OCI-LY7 (cell line): ENCODE results near the gene EVX2. TPM values are rescaled to one million over a fixed set of nuclear protein-coding genes. Genes with fewer than 3 reads are reported as not detected.

ENCODE experiments used
- BruUV-seq: library from RNA; stranded (reverse); fragments of 400-500 nt; replicated peaks from 2 replicates; lab custom pipeline; 2021; lab: Mats Ljungman, UMichigan
- CTCF ChIA-PET: fragments of 300-600 bp; sonication (Branson Sonifier 250); formaldehyde crosslinking; loops from one replicate; lab custom pipeline; 2022; ENCODE audit warnings: antibody characterized with exemption; ENCODE audit not compliant: unreplicated experiment; lab: Charles Lee
- POLR2A ChIA-PET: fragments of 300-600 bp; sonication (Branson Sonifier 250); formaldehyde crosslinking; loops from one replicate; lab custom pipeline; 2022; ENCODE audit warnings: antibody characterized with exemption; lab: Charles Lee
- DNase-seq: peaks from one replicate; pipeline ENCODE4 v3.0.0-alpha.2; 2015; ENCODE audit warnings: low spot score
- H2AFZ ChIP-seq: fragments of 200-600 bp; sonication (generic), shearing (Covaris generic); 2 replicates; pipeline ENCODE4 v1.6.1; 2014; ENCODE audit warnings: mild to moderate bottlenecking, antibody characterized with exemption, low read length, moderate library complexity
- H3K27ac ChIP-seq: fragments of 200-600 bp; sonication (generic); 2 replicates; pipeline ENCODE4 v1.5.1; 2014; ENCODE audit warnings: mixed run types, low read depth, mild to moderate bottlenecking, moderate library complexity, low read length, inconsistent platforms; ENCODE audit not compliant: poor library complexity, severe bottlenecking
- H3K36me3 ChIP-seq: fragments of 200-600 bp; sonication (generic); 2 replicates; pipeline ENCODE4 v1.6.1; 2014; ENCODE audit warnings: mild to moderate bottlenecking, antibody characterized with exemption, low read length, moderate library complexity, mixed read lengths; ENCODE audit not compliant: insufficient read depth
- H3K4me1 ChIP-seq: fragments of 200-600 bp; sonication (generic); 2 replicates; pipeline ENCODE4 v1.5.1; 2014; ENCODE audit warnings: mild to moderate bottlenecking, low read length; ENCODE audit not compliant: insufficient read depth, poor library complexity, severe bottlenecking
- H3K4me2 ChIP-seq: fragments of 200-600 bp; sonication (generic); 2 replicates; pipeline ENCODE4 v1.6.1; 2014; ENCODE audit warnings: mild to moderate bottlenecking, low read length
- H3K4me3 ChIP-seq: fragments of 200-600 bp; sonication (generic); 2 replicates; pipeline ENCODE4 v1.5.1; 2014; ENCODE audit warnings: mild to moderate bottlenecking, low read depth, low read length; ENCODE audit not compliant: poor library complexity, severe bottlenecking
- H3K79me2 ChIP-seq: fragments of 200-600 bp; sonication (generic); 2 replicates; pipeline ENCODE4 v1.6.1; 2016; ENCODE audit warnings: low read depth, mild to moderate bottlenecking, low read length, moderate library complexity, mixed read lengths; ENCODE audit not compliant: insufficient read depth
- H3K9me2 ChIP-seq: fragments of 200-600 bp; sonication (generic); 2 replicates; pipeline ENCODE4 v1.6.1; 2016; ENCODE audit warnings: mild to moderate bottlenecking, low read length, mixed read lengths; ENCODE audit not compliant: insufficient read depth
- H3K9me3 ChIP-seq: fragments of 200-600 bp; sonication (generic); 2 replicates; pipeline ENCODE4 v1.6.1; 2014; ENCODE audit warnings: mild to moderate bottlenecking, mixed run types, low read length, mixed read lengths
- H4K20me1 ChIP-seq: fragments of 200-600 bp; sonication (generic); 2 replicates; pipeline ENCODE4 v1.6.1; 2014; ENCODE audit warnings: mild to moderate bottlenecking, antibody characterized with exemption, low read length, moderate library complexity, mixed read lengths; ENCODE audit not compliant: insufficient read depth
- EZH2phosphoT487 ChIP-seq: fragments of 200-600 bp; sonication (generic); IDR thresholded peaks from 2 replicates; pipeline ENCODE4 v1.6.1; 2018; ENCODE audit warnings: low read depth, borderline replicate concordance, mild to moderate bottlenecking, mixed run types, antibody characterized with exemption, low read length, moderate library complexity, mixed read lengths
- intact Hi-C: fragments of 100-400 bp; cut with micrococcal nuclease; formaldehyde crosslinking; loops from one replicate; pipeline ENCODE4 v1.10.0; 2022; ENCODE audit not compliant: unreplicated experiment
- total RNA-seq, 2 experiments: library from RNA; depleted of rRNA in 1 of 2; stranded (reverse); fragments of >200 nt in 1 of 2; shearing (Covaris generic) in 1 of 2; gene quantifications; 2 replicates each; pipeline ENCODE4 v1.2.3, GENCODE V29; 2014 to 2022
- TF ChIP-seq, protein P1 (sequence below): fragments of 200-600 bp; sonication (generic); conservative IDR thresholded peaks from 2 replicates; pipeline ENCODE4 v1.5.1; 2014; ENCODE audit warnings: mild to moderate bottlenecking, antibody characterized with exemption, low read length, moderate library complexity, mixed read lengths

Gene EVX2
- total RNA-seq, 2 experiments from 2014 or later, result not detected

DNA sequence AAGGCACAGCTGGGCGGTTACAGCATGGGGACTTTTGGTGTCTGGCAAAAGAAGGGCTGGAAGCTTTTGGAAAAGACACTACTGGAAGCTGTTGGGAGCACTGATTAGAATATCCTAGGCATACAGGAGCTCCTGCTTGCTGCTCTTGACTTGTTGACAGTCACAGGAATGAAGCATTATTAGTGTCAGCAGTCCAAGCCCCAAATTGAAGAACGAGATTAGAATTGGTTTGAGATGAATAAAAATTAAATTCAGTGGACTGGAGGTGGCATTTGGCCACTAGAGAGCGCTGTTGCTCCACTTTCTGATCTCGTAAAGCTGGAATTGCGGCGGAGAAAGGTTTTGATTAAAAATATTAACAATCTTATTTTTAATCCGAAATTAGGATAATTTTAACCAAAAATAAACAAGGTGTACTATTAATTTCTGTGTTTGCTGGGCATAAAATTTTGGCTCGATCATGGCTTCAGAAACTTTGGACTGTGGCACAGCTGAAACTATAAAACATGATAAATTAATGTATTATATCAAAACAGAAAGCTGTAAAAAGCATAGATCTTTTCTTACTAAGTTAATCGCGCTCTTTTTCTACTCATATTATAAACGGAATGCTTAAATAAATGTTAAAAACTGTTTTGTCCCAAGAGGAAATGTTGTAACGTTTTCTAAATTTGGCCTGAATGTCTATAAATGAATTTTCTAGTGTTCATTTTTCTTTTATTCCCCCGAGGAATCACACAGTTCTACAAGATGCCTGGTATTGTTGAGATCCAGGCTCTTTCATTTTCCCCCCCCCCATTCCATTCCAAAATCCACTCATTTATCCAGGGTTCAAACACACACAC lies 43.4 kb upstream of the EVX2 start:
- Histone ChIP-seq H3K27ac (no peak overlapping the region), H3K9me2 (no peaks in the 10 kb centered on the region), H3K4me1 (no peaks in the 10 kb centered on the region), H3K4me2 (no peak overlapping the region), H3K79me2 (no peaks in the 10 kb centered on the region), H2AFZ (no peak overlapping the region), H3K4me3 (no peak overlapping the region), H4K20me1 (no peaks in the 10 kb centered on the region), H3K9me3 (no peaks in the 10 kb centered on the region), H3K36me3 (no peaks in the 10 kb centered on the region)
- TF ChIP-seq, protein P1, sequence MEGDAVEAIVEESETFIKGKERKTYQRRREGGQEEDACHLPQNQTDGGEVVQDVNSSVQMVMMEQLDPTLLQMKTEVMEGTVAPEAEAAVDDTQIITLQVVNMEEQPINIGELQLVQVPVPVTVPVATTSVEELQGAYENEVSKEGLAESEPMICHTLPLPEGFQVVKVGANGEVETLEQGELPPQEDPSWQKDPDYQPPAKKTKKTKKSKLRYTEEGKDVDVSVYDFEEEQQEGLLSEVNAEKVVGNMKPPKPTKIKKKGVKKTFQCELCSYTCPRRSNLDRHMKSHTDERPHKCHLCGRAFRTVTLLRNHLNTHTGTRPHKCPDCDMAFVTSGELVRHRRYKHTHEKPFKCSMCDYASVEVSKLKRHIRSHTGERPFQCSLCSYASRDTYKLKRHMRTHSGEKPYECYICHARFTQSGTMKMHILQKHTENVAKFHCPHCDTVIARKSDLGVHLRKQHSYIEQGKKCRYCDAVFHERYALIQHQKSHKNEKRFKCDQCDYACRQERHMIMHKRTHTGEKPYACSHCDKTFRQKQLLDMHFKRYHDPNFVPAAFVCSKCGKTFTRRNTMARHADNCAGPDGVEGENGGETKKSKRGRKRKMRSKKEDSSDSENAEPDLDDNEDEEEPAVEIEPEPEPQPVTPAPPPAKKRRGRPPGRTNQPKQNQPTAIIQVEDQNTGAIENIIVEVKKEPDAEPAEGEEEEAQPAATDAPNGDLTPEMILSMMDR, result peak; percentile 99
- no peak for TF ChIP-seq EZH2phosphoT487
- BruUV-seq, result no TSS peak
- peak; percentile 66 for DNase-seq
- intact Hi-C loops, result loop anchor here (1.0 to 5.0 kb wide), 5 partner anchors 328 to 1020 kb away; no protein-coding TSS in a partner anchor
- CTCF ChIA-PET, result interaction anchor here (0.5 to 1.4 kb wide), 5 partner anchors 33 to 1888 kb away, joined by 3 to 6 read pairs (median 4); no protein-coding TSS in a partner anchor
- POLR2A ChIA-PET, result interaction anchor here (0.5 to 0.6 kb wide), 2 partner anchors 53 to 688 kb away, joined by 3 read pairs; no protein-coding TSS in a partner anchor

DNA sequence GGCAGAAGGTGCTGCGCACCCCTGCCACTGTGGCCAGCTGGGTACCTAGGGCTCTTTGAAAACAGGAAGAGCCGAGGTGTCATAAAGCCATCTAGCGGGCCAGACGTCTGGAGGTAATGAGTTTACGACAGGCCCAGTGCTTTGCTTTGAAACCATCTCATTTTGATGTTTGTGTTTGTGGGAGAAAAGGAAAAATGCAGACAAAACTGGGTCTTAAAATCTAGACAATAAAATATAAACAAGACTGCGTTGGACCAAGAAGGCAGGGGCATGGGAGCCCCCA lies 42.0 kb upstream of the EVX2 start:
- CTCF ChIA-PET, result no interaction called here
- H2AFZ ChIP-seq, result no peak overlapping the region

More for the DNA sequence above, 42.0 kb upstream of the EVX2 start:
- H3K4me3 ChIP-seq, result no peak overlapping the region
- H3K9me2 ChIP-seq, result no peaks in the 10 kb centered on the region
- H3K4me1 ChIP-seq, result no peaks in the 10 kb centered on the region
- POLR2A ChIA-PET, result interaction anchor here (0.6 kb wide), 1 partner anchor 32 kb away, joined by 4 read pairs; no protein-coding TSS in a partner anchor
- DNase-seq, result peak; percentile 8
- H3K27ac ChIP-seq, result no peak overlapping the region
- intact Hi-C loops, result loop anchor here (2.0 to 5.0 kb wide), 3 partner anchors 329 to 1021 kb away; no protein-coding TSS in a partner anchor
- H3K4me2 ChIP-seq, result no peak overlapping the region
- BruUV-seq, result no TSS peak
- H3K79me2 ChIP-seq, result no peaks in the 10 kb centered on the region
- no peaks in the 10 kb centered on the region for H3K36me3 ChIP-seq
- H3K9me3 ChIP-seq, result no peaks in the 10 kb centered on the region
- TF ChIP-seq EZH2phosphoT487, result no peak
- TF ChIP-seq, protein P1, result no peak
- H4K20me1 ChIP-seq, result no peaks in the 10 kb centered on the region
